DLD1 (cell line): Measurements from ENCODE around the gene TWNK.

Source experiments
- in situ Hi-C: cut with HindIII; loops from 2 replicates; pipeline ENCODE4 v1.10.0; 2017; ENCODE audit warnings: low sequenced_read_pairs

TWNK gene

GRCh38 chr10:101010329-101010728 lies 23.0 kb downstream of the TWNK start:
- in situ Hi-C loops, result no loop called here

- in situ Hi-C loops, result no loop called here
Observed at GRCh38 chr10:101011517-101012423, 24.4 kb downstream of the TWNK start.

- in situ Hi-C loops, result no loop called here
Observed at GRCh38 chr10:101012525-101013364, 25.4 kb downstream of the TWNK start.

GRCh38 chr10:101013365-101013825 lies 26.1 kb downstream of the TWNK start:
- in situ Hi-C loops, result no loop called here

GRCh38 chr10:101014230-101014884 lies 27.0 kb downstream of the TWNK start:
- in situ Hi-C loops, result no loop called here

- in situ Hi-C loops, result no loop called here
Observed at GRCh38 chr10:101014966-101015581, 27.7 kb downstream of the TWNK start.

- in situ Hi-C loops, result no loop called here
Observed at GRCh38 chr10:101015582-101015973, 28.2 kb downstream of the TWNK start.

- in situ Hi-C loops, result no loop called here
Observed at GRCh38 chr10:101016814-101017213, 29.5 kb downstream of the TWNK start.

- in situ Hi-C loops, result no loop called here
Observed at GRCh38 chr10:101018118-101018599, 30.8 kb downstream of the TWNK start.

GRCh38 chr10:101018600-101019439 lies 31.5 kb downstream of the TWNK start:
- in situ Hi-C loops, result no loop called here

- in situ Hi-C loops, result no loop called here
Observed at GRCh38 chr10:101019440-101019703, 32.0 kb downstream of the TWNK start.

GRCh38 chr10:101020427-101021075 lies 33.2 kb downstream of the TWNK start:
- in situ Hi-C loops, result no loop called here

GRCh38 chr10:101021239-101021638 lies 33.9 kb downstream of the TWNK start:
- in situ Hi-C loops, result no loop called here

- in situ Hi-C loops, result no loop called here
Observed at GRCh38 chr10:101021692-101022251, 34.4 kb downstream of the TWNK start.

- in situ Hi-C loops, result no loop called here
Observed at GRCh38 chr10:101022967-101023705, 35.8 kb downstream of the TWNK start.

GRCh38 chr10:101027106-101027720 lies 39.9 kb downstream of the TWNK start:
- in situ Hi-C loops, result no loop called here

- in situ Hi-C loops, result no loop called here
Observed at GRCh38 chr10:101028446-101029337, 41.3 kb downstream of the TWNK start.
